ENCODE results near the gene TNFAIP8.
"Not testable (repeated sequence)": the region's sequence is repeated elsewhere in the genome, so short reads cannot be mapped to it uniquely, and the experiment has no call there.

DNA sequence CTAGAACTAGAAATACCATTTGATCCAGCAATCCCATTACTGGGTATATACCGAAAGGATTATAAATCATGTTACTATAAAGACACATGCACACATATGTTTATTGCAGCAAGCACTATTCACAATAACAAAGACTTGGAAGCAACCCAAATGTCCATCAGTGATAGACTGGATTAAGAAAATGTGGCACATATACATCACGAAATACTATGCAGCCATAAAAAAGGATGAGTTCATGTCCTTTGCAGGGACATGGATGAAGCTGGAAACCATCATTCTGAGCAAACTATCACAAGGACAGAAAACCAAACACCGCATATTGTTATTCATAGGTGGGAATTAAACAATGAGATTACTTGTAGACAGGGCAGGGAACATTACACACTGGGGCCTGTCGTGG lies 88.8 kb downstream of the TNFAIP8 start:
- TF ChIP-seq, protein P1, sequence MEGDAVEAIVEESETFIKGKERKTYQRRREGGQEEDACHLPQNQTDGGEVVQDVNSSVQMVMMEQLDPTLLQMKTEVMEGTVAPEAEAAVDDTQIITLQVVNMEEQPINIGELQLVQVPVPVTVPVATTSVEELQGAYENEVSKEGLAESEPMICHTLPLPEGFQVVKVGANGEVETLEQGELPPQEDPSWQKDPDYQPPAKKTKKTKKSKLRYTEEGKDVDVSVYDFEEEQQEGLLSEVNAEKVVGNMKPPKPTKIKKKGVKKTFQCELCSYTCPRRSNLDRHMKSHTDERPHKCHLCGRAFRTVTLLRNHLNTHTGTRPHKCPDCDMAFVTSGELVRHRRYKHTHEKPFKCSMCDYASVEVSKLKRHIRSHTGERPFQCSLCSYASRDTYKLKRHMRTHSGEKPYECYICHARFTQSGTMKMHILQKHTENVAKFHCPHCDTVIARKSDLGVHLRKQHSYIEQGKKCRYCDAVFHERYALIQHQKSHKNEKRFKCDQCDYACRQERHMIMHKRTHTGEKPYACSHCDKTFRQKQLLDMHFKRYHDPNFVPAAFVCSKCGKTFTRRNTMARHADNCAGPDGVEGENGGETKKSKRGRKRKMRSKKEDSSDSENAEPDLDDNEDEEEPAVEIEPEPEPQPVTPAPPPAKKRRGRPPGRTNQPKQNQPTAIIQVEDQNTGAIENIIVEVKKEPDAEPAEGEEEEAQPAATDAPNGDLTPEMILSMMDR (IDR thresholded peaks at IDR 0.05; ENCODE audit: insufficient read depth, low read depth, low read length): not testable (repeated sequence)
- TF ChIP-seq EZH2 (IDR thresholded peaks at IDR 0.05; ENCODE audit: insufficient read depth, low read length): not testable (repeated sequence)
